ENCODE data around the gene CIBAR2. TPM values are rescaled to one million over a fixed set of nuclear protein-coding genes. Genes with fewer than 3 reads are reported as not detected.
A peak's percentile ranks its signal among the peaks of the same experiment; 100 is the strongest.

CIBAR2 gene
- total RNA-seq, 2 experiments from 2014 or later: not detected

DNA sequence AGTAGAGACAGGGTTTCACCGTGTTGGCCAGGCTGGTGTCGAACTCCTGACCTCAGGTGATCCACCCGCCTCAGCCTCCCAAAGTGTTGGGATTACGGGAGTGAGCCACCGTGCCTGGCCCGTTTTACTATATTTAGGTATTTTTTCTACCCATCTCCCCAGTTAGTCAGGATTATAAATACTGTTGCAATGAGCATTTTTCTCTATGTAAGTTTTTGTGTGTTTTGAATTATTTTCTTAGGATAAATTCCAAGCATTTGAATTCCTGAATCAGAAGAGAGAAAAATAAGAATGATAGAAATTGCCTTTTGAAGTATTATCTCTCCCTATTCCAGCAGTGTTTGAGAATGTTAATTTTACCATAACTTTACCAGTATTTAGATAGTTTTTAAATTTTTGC, 48.1 kb downstream of the CIBAR2 start:
- no peak overlapping the region for H3K4me3 ChIP-seq (ENCODE audit: low read length)
- Mint-ChIP-seq H3K27ac (no peak overlapping the region), H3K27me3 (no peaks in the 10 kb centered on the region), H3K9me3 (no peaks in the 10 kb centered on the region), H3K36me3 (ENCODE audit: low read depth) (peaks cover 18% of the 10 kb centered on the region), H3K4me1 (ENCODE audit: low read depth) (peaks cover 26% of the 10 kb centered on the region), H3K4me3 (no peak overlapping the region)
- DNase-seq: no peak
- no peak for ATAC-seq (ENCODE audit: poor library complexity)
- peaks cover 15% of the 10 kb centered on the region for H3K4me1 ChIP-seq (ENCODE audit: insufficient read depth, low read length)
- H3K27ac ChIP-seq (ENCODE audit: low read depth in 1 of 2, low read length in 2 of 2): no peak overlapping the region
- peaks cover 14% of the 10 kb centered on the region for H3K36me3 ChIP-seq (ENCODE audit: insufficient read depth, low read length)
- CTCF ChIA-PET: interaction anchor here (0.6 kb wide), 1 partner anchor 320 kb away, joined by 3 read pairs; no protein-coding TSS in a partner anchor
- no peaks in the 10 kb centered on the region for H3K9me3 ChIP-seq (ENCODE audit: control insufficient read depth in 1 of 2, insufficient read depth in 1 of 2, low read length in 2 of 2)
- intact Hi-C loops (cut with DNase I, micrococcal nuclease): no loop called here
- no peaks in the 10 kb centered on the region for H3K27me3 ChIP-seq (ENCODE audit: control insufficient read depth in 1 of 2, insufficient read depth in 2 of 2, low read length in 2 of 2)
- TF ChIP-seq, protein P1, sequence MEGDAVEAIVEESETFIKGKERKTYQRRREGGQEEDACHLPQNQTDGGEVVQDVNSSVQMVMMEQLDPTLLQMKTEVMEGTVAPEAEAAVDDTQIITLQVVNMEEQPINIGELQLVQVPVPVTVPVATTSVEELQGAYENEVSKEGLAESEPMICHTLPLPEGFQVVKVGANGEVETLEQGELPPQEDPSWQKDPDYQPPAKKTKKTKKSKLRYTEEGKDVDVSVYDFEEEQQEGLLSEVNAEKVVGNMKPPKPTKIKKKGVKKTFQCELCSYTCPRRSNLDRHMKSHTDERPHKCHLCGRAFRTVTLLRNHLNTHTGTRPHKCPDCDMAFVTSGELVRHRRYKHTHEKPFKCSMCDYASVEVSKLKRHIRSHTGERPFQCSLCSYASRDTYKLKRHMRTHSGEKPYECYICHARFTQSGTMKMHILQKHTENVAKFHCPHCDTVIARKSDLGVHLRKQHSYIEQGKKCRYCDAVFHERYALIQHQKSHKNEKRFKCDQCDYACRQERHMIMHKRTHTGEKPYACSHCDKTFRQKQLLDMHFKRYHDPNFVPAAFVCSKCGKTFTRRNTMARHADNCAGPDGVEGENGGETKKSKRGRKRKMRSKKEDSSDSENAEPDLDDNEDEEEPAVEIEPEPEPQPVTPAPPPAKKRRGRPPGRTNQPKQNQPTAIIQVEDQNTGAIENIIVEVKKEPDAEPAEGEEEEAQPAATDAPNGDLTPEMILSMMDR (IDR thresholded peaks at IDR 0.05): no peak
- POLR2A ChIA-PET: no interaction called here

DNA sequence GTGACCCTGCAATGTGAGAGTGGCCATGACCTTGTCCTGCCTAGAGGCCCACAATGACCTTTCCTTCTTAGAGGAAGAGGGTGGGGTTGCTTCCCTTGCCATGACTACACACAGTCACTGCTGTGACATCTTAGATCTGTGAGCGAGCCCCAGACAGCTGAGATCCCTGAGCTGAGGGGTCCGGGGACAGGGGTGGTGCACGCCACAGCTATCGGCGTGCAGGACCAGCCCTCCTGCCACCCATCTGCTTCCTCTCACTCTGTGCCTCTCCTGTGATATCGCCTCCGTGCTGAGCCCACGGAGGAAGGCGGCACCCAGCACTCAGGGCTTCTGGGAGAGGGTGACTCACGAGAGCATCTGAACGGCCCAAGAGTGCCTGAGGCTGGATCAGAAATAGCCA, 49.4 kb downstream of the CIBAR2 start:
- Mint-ChIP-seq H3K27ac (peak overlapping the region; percentile 76), H3K36me3 (ENCODE audit: low read depth) (peaks cover 18% of the 10 kb centered on the region)

DNA sequence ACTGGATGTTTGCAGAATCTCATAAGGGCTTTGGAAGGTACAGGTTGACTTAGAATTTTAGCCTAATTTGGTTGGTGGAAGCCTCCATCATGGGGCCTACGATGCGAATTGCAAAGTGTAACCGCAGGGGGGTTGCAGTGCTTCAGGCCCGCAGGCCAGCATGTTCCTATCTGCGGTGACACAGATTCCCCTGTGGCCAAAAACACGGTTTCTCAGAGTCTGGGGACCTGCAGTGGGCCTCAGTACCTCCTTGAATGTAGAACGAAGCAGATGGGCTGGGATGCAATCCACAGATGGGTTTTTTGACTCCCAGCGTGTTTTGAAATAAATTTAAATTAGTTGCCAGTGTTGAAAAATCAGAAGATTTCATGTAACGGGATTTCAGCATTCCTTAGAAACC, 49.9 kb downstream of the CIBAR2 start:
- ChIA-PET CTCF (no interaction called here), POLR2A (no interaction called here)
- ATAC-seq (ENCODE audit: poor library complexity) (no peak), DNase-seq (no peak)
- Histone ChIP-seq H3K27me3 (ENCODE audit: control insufficient read depth in 1 of 2, insufficient read depth in 2 of 2, low read length in 2 of 2) (no peaks in the 10 kb centered on the region), H3K9me3 (ENCODE audit: control insufficient read depth in 1 of 2, insufficient read depth in 1 of 2, low read length in 2 of 2) (no peaks in the 10 kb centered on the region), H3K27ac (ENCODE audit: low read depth in 1 of 2, low read length in 2 of 2) (no peak overlapping the region), H3K36me3 (ENCODE audit: insufficient read depth, low read length) (peaks cover 4% of the 10 kb centered on the region), H3K4me1 (ENCODE audit: insufficient read depth, low read length) (peaks cover 27% of the 10 kb centered on the region), H3K4me3 (ENCODE audit: low read length) (no peak overlapping the region)
- TF ChIP-seq, protein P1 (IDR thresholded peaks at IDR 0.05): no peak
- Mint-ChIP-seq H3K4me3 (no peak overlapping the region), H3K27ac (peak overlapping the region; percentile 76), H3K36me3 (ENCODE audit: low read depth) (peaks cover 17% of the 10 kb centered on the region), H3K9me3 (no peaks in the 10 kb centered on the region), H3K4me1 (ENCODE audit: low read depth) (peaks cover 41% of the 10 kb centered on the region), H3K27me3 (no peaks in the 10 kb centered on the region)
- intact Hi-C loops (cut with DNase I, micrococcal nuclease): no loop called here

More for the DNA sequence above, 49.4 kb downstream of the CIBAR2 start:
- no peaks in the 10 kb centered on the region for H3K27me3 Mint-ChIP-seq
- peaks cover 36% of the 10 kb centered on the region for H3K4me1 Mint-ChIP-seq (ENCODE audit: low read depth)
- intact Hi-C loops (cut with DNase I, micrococcal nuclease): no loop called here
- Histone ChIP-seq H3K4me3 (ENCODE audit: low read length) (no peak overlapping the region), H3K36me3 (ENCODE audit: insufficient read depth, low read length) (peaks cover 8% of the 10 kb centered on the region), H3K27me3 (ENCODE audit: control insufficient read depth in 1 of 2, insufficient read depth in 2 of 2, low read length in 2 of 2) (no peaks in the 10 kb centered on the region), H3K9me3 (ENCODE audit: control insufficient read depth in 1 of 2, insufficient read depth in 1 of 2, low read length in 2 of 2) (no peaks in the 10 kb centered on the region), H3K27ac (ENCODE audit: low read depth in 1 of 2, low read length in 2 of 2) (no peak overlapping the region), H3K4me1 (ENCODE audit: insufficient read depth, low read length) (peaks cover 22% of the 10 kb centered on the region)
- H3K9me3 Mint-ChIP-seq: no peaks in the 10 kb centered on the region
- DNase-seq: peak in 1 of 14 experiments; percentile 40
- CTCF ChIA-PET: no interaction called here
- H3K4me3 Mint-ChIP-seq: no peak overlapping the region
- ATAC-seq (ENCODE audit: poor library complexity): no peak
- POLR2A ChIA-PET: no interaction called here
- TF ChIP-seq, protein P1 (IDR thresholded peaks at IDR 0.05): no peak
